Measurements from ENCODE around the gene ATXN7L3.

ATXN7L3 gene

DNA sequence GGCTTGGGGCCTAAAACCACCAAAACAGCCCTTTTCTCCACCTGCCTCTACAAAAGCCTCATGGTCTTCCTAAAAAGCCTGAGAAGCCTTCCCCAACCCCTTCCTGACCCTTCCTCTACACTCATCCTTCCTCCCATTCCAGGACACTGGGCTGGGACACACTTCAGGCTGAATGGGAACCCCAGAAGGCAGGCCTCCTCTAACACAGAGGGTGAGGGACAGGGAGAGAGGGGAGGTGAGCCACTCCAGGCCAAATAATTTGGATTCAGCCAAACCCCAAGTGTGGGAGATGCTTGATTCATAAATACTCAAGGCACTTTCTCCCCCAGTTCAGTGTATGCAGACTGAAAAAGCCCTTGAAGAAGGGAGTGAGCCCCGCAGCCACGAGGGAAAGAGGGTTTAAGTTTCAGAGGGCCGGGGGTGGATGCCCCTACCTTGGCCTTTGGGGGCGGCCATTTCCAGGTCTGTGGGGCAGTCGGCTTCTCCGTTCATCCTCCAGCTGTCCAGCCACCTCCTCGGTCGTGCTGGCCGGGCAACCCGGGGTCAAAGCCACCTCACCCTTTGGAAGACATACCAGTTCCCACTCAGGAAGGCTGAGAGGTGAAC, 18.2 kb upstream of the ATXN7L3 start:
- no peak for DNase-seq

DNA sequence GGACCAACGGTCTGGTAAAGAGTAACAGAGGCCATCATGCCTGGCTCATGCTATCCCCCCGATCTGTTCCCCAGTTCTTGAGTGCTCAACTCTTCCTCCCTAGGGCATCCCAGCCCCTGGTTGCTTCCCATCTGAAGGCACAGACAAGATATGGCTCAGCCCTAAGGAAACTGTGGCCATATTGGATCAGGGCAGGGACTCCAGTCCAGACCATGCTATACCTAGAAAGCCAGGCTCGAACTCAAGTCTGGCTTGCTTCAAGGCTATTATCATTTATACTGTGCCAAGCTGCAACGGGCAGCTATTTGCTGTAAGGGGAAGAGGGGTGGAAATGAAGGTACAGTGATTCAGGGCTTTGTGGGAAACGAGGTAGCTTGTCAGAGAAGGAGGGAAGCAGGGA, 17.0 kb upstream of the ATXN7L3 start:
- DNase-seq: no peak

DNA sequence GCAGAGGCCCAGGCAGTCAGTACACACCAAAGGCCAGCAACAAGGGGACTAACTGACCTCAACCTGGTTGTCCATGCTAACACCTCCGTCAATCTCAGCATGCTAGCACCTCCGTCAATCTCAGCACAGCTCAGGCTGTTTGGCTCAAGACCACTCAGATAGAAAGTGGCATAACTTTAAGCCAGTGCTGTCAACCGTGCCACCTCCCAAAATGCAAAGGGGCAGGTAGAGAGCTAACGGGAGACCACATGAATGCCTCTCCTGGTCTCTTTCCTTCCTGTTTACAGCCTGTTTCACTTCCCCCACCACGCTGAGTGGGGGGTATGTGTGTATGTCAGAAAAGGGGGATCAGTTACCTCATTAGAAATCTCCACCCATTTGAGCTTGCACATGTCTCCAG, 16.5 kb upstream of the ATXN7L3 start:
- no peak for DNase-seq

DNA sequence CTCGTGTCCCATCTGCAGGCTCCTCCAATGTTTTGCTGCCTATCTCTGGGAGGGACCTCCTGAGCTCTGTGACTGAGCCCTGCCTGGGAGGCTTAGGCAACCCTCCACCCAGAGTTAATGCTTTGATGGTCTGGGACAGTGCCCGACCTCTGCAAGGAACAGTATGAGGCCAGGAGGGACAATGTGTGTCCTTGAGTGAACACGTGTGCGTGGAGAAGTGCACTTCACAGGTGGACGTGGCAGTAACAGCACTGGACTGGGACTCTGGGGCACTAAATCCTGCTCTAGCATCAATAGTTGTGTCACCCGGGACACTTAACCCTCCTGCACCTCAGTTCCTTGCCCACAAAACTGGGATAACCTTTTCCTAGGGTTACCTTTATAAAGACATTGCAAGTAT, 15.2 kb upstream of the ATXN7L3 start:
- DNase-seq: no peak

DNA sequence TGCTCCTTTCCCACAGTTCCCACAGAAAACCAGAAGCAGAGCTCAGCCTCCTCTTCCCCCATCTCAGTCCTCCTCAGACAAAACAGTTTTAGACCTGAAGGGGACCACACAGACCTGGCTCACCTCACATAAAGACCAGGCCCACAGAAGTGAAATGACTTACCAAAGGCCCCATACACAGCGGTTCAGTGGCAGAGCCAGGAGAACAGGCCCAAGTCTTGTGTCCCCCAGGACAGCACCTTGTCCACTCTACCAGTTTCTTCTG, 14.5 kb upstream of the ATXN7L3 start:
- DNase-seq: no peak

DNA sequence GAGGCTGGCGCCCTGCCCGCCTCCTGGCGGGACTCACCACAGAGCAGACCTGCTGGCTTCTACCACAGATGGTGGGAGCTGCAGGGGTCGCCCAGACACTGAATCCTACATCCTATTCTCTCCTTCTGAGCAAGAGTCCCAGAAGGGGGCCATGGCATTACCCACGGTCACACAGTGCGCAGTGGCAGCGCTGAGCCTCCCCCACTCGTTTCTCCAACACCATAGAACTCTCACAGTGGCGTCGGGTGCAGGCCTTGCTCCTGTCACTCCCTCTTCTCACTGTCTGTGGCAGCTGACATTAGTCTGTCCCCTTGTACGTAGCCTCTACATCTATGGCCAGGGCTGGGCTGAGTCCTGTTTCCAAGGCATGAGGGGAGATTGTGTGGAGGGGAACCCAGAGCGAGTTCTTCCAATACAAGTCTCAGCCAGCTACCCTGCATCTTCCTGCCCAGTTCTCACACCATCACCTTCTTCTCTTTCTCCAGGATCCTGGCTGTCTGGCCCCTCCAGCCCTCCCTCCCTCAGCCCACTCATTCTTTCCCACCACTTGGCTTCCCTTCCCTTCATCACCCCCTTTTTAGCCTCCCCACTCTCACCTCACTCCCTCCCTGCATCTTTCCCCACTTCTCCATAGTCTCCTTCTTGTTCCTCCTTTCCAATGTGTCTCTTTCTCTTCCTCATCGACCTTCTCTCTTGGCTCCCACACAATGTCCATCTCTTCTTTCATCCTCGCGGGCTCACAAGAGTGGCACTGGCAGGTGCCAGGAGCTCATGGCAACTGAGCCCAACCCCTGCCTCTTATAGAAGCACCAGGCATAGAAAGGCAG, 13.9 kb upstream of the ATXN7L3 start:
- no peak for DNase-seq

DNA sequence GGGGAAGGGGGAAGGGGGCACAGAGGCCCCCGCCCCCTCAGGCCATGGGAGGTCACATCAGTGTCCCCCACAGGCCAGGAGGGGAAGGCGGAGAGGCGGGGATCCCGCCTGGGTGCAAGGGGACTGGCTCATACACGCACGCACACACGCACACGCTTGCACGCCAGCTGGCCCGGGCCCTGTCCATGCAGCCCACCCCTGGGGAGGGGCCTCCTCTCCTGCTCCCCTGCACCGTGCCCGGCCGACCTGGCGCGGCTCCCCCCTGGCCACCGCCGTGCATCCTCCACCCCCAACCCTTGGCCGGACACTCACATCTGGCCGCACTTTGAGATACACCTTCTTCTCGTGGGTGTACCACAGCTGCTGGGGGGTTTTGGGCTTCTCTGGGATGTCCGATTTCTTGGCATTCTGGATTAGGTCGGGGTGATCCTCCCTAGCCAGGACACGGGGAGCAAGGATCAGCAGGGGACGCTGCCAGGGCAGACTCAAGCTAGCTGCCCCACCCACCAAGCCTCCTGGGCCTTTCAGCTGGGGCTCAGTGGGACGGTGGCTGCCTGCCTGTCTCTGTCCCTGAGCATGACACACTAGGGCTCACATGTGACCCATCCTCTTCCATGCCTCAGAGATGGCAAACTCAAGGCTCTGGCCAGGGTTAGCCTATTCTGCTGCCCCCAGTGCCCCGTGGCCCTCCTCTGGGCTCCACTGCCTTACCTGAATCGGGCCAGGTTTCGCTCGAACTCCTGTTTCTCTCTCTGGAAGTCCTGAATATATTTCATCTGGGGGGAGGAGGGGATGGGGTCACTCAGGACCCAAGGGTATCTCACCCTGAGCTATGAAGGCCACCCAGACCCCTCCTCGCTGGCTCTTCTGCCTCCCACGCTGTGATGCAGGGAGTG, 13.1 kb upstream of the ATXN7L3 start:
- DNase-seq: no peak

DNA sequence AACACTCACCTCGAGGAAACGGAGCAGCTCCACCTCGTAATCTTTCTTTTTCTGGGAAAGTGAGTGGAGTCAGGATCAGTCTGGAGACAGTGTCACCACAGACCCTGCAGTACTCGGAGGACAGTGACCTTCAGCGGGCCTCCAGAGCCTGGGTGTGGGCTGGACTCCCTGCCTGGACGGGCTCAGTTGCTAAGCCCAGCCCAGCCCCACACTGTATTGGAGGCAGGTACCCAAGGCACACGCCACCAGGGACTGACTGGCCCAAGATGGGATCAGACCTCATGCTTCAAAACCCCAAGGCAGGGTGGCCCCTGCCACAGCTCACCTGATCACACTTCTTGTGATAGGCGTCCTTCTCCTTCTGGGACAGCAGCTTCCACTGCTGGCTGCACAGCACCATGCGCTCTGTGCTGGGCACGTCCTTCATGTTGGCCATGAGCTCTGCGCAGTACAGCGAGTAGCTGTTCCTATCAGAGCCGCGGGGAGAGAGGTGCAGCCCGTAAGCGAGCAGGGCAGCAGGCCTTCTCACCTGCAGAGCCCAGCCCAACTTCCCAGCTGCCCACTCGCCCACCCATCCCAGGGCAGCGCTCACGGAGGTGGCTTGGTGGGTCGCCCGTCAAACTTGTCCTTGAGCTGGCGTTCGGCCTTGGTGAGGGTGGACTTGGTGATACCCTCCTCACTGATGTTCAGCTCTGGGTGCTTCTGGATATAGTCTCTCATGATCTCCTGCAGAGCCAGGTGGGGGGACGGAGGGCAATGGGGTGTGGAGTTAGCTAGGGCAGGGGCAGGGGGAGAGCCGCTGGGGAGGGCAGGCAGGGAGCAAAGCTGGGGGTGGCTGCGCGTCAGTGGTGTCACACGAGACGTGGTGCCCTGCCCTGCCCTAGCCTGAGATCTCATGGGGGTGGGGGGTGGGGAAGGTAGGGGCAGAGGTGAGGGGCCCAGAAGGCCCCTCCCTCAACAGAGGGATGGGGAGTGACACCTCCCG, 11.9 kb upstream of the ATXN7L3 start:
- no peak for DNase-seq

DNA sequence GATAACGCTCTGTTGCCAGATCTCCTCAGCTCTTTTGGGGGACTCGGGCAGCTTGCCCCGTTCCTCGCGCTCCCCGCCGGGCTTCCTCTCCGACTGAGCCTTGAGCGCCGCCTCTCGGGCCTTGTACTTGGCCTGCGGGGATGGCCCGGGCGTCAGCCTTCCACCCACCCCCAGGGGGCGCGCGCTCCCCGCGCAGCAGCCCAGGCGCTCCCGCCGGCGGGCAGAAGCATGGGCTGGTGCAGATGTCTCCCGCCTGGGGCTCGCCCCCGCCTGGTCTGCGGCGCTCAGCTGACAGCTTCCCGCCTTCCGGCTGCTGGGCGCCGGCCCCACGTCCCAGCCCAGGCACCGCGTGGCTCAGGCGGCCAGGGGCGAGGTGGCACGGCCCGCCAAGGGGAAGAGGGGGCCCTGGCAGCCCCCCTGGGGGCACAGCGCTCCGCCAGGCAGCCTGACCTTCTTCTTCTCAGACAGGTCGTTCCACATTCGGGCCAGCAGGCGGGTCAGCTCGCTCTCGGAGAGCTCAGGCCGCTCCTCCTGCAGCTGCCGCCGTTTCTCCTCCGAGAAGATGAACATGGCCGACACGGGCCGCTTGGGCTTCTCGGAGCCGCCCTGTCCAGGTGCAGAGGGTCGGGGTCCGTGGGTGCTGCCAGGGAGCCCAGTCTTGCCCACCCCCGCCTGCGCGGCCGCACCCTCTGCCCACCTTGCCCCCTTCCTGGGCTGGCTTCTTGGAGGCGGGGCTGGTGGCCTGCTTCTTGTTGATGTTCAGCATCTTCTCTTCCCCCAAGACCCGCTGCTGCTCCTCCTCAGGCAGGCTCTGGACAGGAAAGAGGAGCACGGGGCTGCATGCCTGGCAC, 10.9 kb upstream of the ATXN7L3 start:
- peak; percentile 45 to 70 for DNase-seq

DNA sequence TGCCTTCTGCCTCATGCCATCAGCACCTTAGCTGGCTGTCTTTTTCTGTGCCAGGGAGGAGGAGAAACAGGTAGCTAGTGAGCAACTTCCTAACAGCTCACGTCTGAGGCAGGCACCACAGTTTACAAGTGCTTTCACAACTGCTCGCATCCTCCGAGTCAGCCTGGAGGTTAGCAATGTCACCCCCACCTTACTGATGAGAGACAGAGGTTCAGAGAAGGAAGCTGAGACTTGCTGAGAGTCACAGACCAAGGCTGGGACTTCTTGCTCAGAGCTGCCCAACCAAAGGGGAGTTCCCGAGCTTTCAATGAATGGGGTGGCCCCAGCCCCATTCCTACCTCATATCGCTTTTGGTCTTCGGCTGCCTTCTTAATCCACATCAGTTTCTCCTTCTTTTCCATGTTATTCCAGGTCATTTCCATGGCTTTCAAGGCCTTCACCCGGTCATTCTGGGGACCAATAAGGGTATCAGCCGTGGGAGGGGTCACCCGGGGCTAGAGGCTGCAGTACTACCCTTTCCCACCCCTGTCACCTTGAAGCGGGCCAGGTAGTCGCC, 10.2 kb upstream of the ATXN7L3 start:
- no peak for DNase-seq

DNA sequence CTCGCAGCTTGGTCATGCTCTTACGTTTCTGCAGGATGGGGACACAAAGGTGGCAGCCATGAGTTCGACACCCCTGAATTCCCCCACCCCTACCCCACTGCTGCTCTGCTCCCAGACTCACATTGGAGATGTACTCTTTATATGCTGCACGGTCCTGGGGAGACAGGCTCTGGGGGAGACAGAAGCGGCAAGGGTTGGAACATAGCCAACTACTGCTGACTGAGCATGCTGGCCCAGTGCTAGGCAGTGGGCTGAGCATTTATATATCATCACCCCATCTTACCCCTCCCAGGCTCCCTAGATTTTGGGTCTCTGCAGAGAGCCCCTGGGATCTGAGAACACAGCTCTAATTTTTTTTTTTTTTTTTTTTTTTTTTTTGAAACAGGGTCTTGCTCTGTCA, 8.1 kb upstream of the ATXN7L3 start:
- DNase-seq: no peak

DNA sequence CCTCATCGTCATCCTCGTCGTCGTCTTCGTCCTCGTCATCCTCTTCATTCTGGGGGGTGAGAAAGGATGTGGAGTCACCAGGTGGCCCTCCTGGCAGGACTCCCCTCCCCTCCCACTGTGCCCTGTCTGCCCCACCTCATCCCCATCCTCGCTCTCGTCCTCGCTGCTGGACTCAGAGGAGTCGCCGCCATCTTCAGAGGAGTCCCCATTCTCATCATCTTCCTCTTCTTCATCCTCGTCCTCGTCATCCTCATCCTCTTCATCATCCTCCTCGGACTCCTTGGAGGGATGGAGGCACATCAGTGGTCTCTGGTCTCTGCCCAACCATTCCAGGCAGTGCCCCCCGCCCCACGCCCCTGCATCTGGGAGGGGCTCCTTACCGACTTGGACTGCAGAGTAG, 7.6 kb upstream of the ATXN7L3 start:
- DNase-seq: no peak

DNA sequence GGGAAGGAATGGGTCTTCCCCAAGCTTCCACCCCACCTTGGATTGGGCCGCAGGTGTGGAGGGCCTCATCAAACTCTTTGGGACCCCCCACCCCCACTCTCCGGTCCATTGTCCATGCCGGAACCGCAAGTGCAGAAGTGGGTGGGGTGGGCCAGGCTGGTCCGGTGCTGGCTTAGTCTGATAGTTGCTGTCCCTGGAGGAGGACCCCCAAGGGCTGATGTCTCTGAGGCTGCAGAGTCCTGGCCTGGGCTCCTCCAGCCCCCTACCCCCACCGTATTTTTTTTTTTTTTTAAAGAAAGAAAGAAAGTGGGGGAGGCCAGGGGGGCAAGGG, 7.1 kb upstream of the ATXN7L3 start:
- DNase-seq: no peak

DNA sequence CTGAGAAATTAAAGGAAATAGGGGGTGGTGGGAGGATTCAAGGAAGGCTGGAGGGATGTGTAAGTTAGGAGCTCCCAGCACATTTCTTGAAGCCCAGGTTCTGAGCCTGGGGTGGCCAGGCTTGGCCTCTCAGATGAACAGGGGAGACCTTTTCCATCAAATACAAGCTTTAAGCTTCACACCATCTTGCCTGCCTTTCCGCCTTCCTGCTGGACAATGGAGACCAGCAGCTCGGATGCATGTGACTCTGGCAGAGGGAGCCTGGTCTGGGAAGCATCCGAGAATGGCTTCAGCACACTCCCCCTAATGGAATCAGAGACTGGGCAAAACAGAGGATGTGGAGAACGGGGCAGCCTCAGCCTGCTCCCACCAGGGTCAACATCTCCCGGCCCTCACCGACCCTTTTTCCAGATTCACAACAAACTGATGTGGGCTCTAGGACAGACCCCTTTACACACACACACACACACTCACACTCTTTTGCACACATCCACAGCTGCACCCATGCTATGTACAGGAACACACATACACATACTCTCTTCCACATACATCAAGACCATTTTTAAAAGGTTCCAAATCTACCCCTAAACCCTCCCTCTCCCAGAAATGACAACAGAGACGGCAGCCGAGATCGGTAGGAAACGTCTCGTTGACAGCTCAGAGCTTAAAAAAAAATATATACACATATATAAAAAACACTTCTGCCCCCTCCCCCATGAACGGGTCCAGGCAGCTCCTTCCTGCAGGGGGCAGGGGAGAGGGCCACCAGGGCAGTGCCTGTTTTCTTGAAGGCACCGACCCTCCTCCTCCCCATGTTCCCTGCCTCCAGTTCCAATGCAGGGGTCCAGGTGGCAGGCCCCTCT, 6.5 kb upstream of the ATXN7L3 start:
- no peak for DNase-seq

DNA sequence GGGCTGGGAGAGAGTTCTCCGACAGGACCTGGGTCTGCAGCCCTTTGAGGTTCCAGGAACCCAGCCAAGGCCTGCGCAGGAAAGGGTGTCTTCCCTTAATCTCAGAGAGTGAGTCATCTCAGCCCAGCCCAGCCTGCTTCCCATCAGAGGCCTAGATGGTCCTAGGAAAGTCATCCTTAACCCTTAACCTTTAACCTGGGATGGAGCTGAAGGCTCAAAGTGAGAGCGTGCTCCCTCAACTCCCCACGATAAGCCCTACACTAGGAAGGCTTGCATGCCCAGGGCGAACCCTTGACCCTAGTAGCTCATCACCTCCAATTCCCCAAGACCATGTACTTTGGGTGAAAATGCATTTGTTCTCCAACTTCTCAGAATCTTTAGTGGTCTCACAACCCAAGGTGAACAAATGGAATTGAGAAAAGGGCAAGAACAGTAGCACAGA, 4.8 kb upstream of the ATXN7L3 start:
- DNase-seq: no peak

DNA sequence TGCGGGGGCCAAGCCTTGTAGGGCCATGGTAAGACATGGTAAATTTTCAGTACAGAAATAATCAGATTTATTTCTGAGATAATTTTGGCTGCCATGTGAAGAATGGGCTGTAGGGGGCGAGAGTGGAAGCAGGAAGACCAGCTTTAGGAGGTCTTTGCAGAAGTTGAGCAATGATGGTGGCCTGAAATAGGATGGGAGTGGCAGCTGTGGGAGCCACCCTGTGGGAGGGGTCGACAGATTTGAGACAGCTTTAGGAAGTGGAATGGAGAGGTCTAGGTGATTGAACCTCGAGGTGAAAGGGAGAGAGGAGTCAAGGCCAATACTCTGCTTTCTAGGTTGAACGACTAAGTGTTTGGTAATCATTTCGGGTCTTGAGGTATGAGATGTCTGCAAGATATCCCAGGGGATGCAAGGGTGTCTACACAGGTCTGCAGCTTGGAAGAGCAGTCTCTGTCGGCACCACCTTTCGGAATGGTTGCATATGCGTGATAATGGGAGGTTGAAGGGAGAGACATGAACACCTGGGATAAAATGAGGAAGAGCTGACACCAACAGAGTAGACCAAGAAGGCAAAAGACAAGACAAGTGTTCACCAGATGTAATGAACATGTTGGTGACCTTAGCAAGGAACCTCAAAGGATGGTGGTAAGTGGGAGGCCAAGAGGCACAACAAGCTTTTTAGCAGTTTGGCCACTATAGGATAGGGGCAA, 4.2 kb upstream of the ATXN7L3 start:
- no peak for DNase-seq

DNA sequence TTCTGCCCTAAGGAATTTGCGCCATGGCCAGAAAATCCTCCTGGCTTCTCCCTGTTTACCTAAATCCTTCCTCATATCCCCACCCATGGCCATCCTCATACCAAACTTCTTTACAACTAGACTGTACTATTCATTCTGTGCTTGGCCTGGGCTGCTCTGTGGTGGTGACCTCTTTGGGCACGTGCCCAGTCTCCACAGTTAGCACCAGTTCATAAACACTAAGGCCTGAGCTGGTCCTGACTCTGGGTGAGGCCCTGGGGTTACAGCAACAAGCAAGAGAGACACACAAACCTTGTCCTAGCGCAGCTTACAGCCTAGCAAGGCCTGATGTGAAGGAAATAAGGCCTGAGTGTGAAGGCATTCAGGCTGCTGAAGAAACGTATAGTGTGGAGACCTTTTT, 3.1 kb upstream of the ATXN7L3 start:
- DNase-seq: no peak

DNA sequence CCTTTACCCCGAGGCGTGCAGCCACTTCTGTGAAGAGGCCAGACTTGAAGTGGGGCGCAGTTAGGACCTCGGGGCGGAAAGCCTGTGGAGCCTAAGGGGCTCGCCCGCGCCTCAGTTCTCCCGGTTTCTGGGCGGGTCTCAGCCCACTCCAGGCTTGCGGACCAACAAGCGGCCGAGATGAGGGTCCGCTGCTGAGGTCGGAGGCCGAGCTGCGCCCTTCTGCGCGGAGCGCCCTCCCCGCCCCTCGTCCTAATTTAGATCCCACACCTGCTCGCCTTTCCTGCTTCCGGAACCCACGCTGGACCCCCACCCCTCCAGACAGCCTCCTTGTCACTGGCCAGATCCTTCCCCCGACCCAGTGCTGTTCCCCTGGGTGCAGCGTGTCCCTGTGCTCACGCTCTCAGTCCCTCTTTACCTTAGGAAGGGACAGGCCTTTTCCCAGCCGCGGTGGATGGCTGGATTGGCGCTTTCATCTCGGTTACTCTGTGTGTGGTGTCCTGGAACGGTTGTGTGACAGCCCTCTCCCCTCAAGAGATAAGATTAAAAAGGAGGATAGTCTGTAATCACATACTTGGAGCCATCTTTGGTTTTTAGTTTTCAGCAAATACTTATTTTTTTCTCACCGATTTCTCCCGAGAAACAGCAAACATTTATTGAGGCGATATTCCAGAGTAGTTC, 933 bp upstream of the ATXN7L3 start:
- DNase-seq: no peak
